ENCODE measurements around the gene APLF. TPM values are rescaled to one million over a fixed set of nuclear protein-coding genes. Genes with fewer than 3 reads are reported as not detected.

The APLF gene
- total and polyA plus RNA-seq, 8 donors = 0.85 to 4.2 (median 1.9) TPM

GRCh38 chr2:68465081-68465916, 2.1 kb upstream of the APLF start:
- no peak for ATAC-seq
- H3K27me3 ChIP-seq = no peaks in the 10 kb centered on the region
- H3K36me3 ChIP-seq = no peaks in the 10 kb centered on the region
- TF ChIP-seq, protein P1, sequence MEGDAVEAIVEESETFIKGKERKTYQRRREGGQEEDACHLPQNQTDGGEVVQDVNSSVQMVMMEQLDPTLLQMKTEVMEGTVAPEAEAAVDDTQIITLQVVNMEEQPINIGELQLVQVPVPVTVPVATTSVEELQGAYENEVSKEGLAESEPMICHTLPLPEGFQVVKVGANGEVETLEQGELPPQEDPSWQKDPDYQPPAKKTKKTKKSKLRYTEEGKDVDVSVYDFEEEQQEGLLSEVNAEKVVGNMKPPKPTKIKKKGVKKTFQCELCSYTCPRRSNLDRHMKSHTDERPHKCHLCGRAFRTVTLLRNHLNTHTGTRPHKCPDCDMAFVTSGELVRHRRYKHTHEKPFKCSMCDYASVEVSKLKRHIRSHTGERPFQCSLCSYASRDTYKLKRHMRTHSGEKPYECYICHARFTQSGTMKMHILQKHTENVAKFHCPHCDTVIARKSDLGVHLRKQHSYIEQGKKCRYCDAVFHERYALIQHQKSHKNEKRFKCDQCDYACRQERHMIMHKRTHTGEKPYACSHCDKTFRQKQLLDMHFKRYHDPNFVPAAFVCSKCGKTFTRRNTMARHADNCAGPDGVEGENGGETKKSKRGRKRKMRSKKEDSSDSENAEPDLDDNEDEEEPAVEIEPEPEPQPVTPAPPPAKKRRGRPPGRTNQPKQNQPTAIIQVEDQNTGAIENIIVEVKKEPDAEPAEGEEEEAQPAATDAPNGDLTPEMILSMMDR (IDR thresholded peaks at IDR 0.05) = no peak
- peaks cover 0 to 19% (median 7%) of the 10 kb centered on the region in 3 donors for H3K4me1 ChIP-seq
- no peaks in the 10 kb centered on the region for H3K9me3 ChIP-seq
- WGBS, 2 donors = 87 to 89% methylated on average over 7 of the region's 7 CpGs
- no peak overlapping the region for H3K27ac ChIP-seq
- H3K4me3 ChIP-seq = no peak overlapping the region
- no peak for FAIRE-seq
- intact Hi-C loops (cut with DNase I) = loop anchor here in 1 of 3 donors (10.0 kb wide), 1 partner anchor 250 kb away; no protein-coding TSS in a partner anchor
- no peak for DNase-seq

DNA sequence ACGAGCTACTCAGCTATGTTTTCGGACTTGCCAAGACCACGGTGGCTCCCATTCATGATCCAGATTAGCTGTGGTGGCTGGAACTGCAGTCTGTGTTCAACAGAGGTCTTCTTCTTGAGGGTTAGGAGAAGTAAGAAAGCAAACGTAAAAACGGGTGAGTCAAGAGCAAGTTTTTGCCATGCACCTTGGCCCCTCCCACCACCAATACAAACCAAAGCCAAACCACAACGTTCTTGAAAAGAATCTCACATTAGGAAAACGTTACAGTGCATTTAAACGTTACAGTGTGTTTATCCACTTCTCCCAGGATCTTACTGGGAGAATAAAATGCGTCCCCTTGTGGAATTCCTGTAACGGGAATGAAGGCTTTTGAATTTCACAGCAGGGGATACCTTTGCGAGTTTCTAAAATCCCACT, 1.0 kb upstream of the APLF start:
- Histone ChIP-seq H3K27me3 (no peaks in the 10 kb centered on the region), H3K9me3 (no peaks in the 10 kb centered on the region), H3K27ac (peak overlapping the region in 2 of 4 donors; percentile 63 to 86), H3K4me3 (peak overlapping the region; percentile 72 to 76 (median 75)), H3K36me3 (no peaks in the 10 kb centered on the region), H3K4me1 (peaks cover 0 to 19% (median 7%) of the 10 kb centered on the region in 3 donors)
- DNase-seq (peak in 1 of 6 donors; percentile 21), FAIRE-seq (no peak), ATAC-seq (peak in 3 of 4 donors; percentile 2 to 11 (median 4))
- intact Hi-C loops (cut with DNase I) = loop anchor here in 1 of 3 donors (10.0 kb wide), 1 partner anchor 248 kb away; no protein-coding TSS in a partner anchor
- 3% methylated on average over 11 of the region's 11 CpGs for WGBS, 2 donors
- TF ChIP-seq, protein P1 (IDR thresholded peaks at IDR 0.05) = no peak

GRCh38 chr2:68466778-68467076, 658 bp upstream of the APLF start:
- ATAC-seq (peak in 3 of 4 donors; percentile 7 to 40 (median 35)), FAIRE-seq (no peak), DNase-seq (no peak)
- intact Hi-C loops (cut with DNase I) = loop anchor here in 1 of 3 donors (10.0 kb wide), 1 partner anchor 248 kb away; no protein-coding TSS in a partner anchor
- H3K4me3 ChIP-seq = peak overlapping the region; percentile 72 to 76 (median 75)
- TF ChIP-seq, protein P1 (IDR thresholded peaks at IDR 0.05) = no peak
- 0% methylated on average over 18 of the region's 18 CpGs for whole genome bisulfite sequencing, 2 donors
- no peaks in the 10 kb centered on the region for H3K36me3 ChIP-seq
- peaks cover 0 to 19% (median 7%) of the 10 kb centered on the region in 3 donors for H3K4me1 ChIP-seq
- no peaks in the 10 kb centered on the region for H3K27me3 ChIP-seq
- H3K9me3 ChIP-seq = no peaks in the 10 kb centered on the region
- peak overlapping the region in 3 of 4 donors; percentile 58 to 86 (median 63) for H3K27ac ChIP-seq

DNA sequence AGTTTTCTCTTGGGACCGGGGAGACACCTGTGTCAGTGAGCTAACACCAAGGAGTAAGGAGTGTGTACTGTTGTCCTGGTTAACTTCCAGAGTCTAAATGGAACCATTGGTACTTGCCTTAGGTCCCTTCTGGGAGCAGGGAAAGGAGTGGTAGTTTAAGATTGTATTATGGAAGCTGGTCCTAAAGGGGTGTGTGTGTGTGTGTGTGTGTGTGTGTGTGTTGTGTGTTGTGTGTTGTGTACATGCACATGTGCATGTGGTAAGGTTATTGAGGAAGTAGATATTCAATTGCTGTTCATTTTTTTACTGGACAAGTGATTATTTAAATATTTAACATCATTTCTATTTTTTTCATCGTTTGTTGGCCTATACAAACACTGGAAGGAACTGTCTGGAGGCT, 1.4 kb downstream of the APLF start:
- Histone ChIP-seq H3K9me3 (no peaks in the 10 kb centered on the region), H3K4me3 (no peak overlapping the region), H3K27ac (no peak overlapping the region), H3K27me3 (no peaks in the 10 kb centered on the region), H3K36me3 (no peaks in the 10 kb centered on the region), H3K4me1 (peaks cover 0 to 14% (median 7%) of the 10 kb centered on the region in 3 donors)
- ATAC-seq = no peak
- WGBS, 2 donors = 60 to 76% methylated on average over 2 of the region's 2 CpGs
- TF ChIP-seq, protein P1 (IDR thresholded peaks at IDR 0.05) = no peak
- intact Hi-C loops (cut with DNase I) = loop anchor here in 1 of 3 donors (10.0 kb wide), 1 partner anchor 246 kb away; no protein-coding TSS in a partner anchor
- DNase-seq = no peak
- FAIRE-seq = no peak
